ENCODE data around the gene LRRC56. TPM values are rescaled to one million over a fixed set of nuclear protein-coding genes. Genes with fewer than 3 reads are reported as not detected.

LRRC56 gene
- total and polyA plus RNA-seq, 2 of the 13 experiments (the other 11 are each of a cell fraction or from before 2014, with no cell fraction given), result 0.11 to 0.29 TPM

DNA sequence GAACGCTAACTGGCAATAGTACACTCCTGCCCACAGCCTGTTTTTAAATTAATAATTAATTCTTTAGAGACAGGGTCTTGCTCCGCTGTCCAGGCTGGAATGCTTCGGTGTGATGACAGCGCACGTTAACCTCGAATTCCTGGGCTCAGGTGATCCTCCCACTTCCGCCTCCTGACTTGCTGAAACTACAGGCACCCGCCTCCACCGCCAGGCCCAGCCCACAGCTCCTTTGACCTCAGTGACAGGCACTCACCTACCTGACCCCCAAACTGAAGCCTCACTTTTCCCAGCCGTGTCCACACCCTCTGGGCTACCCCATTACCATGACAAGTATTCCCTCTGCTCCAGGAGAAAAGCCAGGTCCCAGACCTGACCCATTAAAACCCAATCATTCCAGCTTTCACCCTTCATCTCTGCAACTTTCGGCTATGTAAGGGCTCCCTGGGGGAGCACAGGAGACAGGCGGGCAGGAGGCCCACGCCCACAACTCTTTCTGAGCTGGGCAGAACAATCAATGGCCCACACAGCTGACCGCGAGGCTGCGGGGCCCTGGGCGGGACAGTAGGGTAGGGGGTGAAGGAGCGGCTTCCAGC, 22.5 kb downstream of the LRRC56 start (continued):
- TF ChIP-seq ZNF773 (CRISPR knock-in tag; IDR thresholded peaks at IDR 0.05; ENCODE audit: borderline replicate concordance) (no peak), ZNF619 (CRISPR knock-in tag; IDR thresholded peaks at IDR 0.05) (no peak), ZFP36L1 (CRISPR knock-in tag; IDR thresholded peaks at IDR 0.05) (0 out of 2 replicates have a peak, but pooled peaks have one; percentile 56), ETV5 (CRISPR knock-in tag; IDR thresholded peaks at IDR 0.05; ENCODE audit: borderline replicate concordance) (peak; percentile 81), PCBP1 (IDR thresholded peaks at IDR 0.05; ENCODE audit: borderline replicate concordance, low read depth, low read length) (0 out of 2 replicates have a peak, but pooled peaks have one; percentile 7), ZNF12 (CRISPR knock-in tag; IDR thresholded peaks at IDR 0.05) (no peak), FLYWCH1 (CRISPR knock-in tag; IDR thresholded peaks at IDR 0.05) (no peak), ZNF615 (CRISPR knock-in tag; IDR thresholded peaks at IDR 0.05; ENCODE audit: borderline replicate concordance) (no peak), FOSL2 (CRISPR knock-in tag; IDR thresholded peaks at IDR 0.05) (peak; percentile 10; the same call in 1 of the 2 replicates), ZNF543 (CRISPR knock-in tag; IDR thresholded peaks at IDR 0.05) (no peak), CCAR2 (optimal IDR thresholded peaks at IDR 0.05; ENCODE audit: low read depth, low read length) (peak; percentile 27), HMG20B (CRISPR knock-in tag; conservative IDR thresholded peaks at IDR 0.05) (no peak), ZNF720 (CRISPR knock-in tag; IDR thresholded peaks at IDR 0.05) (no peak), KAT2B (IDR thresholded peaks at IDR 0.05; ENCODE audit: borderline replicate concordance, low read depth, low read length) (no peak), REL (CRISPR knock-in tag; conservative IDR thresholded peaks at IDR 0.05) (no peak), KLF15 (CRISPR knock-in tag; IDR thresholded peaks at IDR 0.05; ENCODE audit: borderline replicate concordance) (no peak), ZBTB37 (CRISPR knock-in tag; IDR thresholded peaks at IDR 0.05) (no peak), ZNF160 (CRISPR knock-in tag; IDR thresholded peaks at IDR 0.05) (no peak), CEBPB (IDR thresholded peaks at IDR 0.05; ENCODE audit: borderline replicate concordance, low read depth, low read length) (no peak), ZNF713 (CRISPR knock-in tag; IDR thresholded peaks at IDR 0.05) (no peak), ZNF124 (CRISPR knock-in tag; IDR thresholded peaks at IDR 0.05) (no peak), PRMT3 (CRISPR knock-in tag; IDR thresholded peaks at IDR 0.05; ENCODE audit: borderline replicate concordance, low read depth) (no peak), ZNF678 (CRISPR knock-in tag; IDR thresholded peaks at IDR 0.05) (no peak), FOXK2 (IDR thresholded peaks at IDR 0.05) (no peak), ZNF572 (CRISPR knock-in tag; IDR thresholded peaks at IDR 0.05) (no peak)
- TF ChIP-seq, protein P1, sequence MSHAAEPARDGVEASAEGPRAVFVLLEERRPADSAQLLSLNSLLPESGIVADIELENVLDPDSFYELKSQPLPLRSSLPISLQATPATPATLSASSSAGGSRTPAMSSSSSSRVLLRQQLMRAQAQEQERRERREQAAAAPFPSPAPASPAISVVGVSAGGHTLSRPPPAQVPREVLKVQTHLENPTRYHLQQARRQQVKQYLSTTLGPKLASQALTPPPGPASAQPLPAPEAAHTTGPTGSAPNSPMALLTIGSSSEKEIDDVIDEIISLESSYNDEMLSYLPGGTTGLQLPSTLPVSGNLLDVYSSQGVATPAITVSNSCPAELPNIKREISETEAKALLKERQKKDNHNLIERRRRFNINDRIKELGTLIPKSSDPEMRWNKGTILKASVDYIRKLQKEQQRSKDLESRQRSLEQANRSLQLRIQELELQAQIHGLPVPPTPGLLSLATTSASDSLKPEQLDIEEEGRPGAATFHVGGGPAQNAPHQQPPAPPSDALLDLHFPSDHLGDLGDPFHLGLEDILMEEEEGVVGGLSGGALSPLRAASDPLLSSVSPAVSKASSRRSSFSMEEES (CRISPR knock-in tag; IDR thresholded peaks at IDR 0.05), result peak; percentile 71
- TF ChIP-seq, protein P2, sequence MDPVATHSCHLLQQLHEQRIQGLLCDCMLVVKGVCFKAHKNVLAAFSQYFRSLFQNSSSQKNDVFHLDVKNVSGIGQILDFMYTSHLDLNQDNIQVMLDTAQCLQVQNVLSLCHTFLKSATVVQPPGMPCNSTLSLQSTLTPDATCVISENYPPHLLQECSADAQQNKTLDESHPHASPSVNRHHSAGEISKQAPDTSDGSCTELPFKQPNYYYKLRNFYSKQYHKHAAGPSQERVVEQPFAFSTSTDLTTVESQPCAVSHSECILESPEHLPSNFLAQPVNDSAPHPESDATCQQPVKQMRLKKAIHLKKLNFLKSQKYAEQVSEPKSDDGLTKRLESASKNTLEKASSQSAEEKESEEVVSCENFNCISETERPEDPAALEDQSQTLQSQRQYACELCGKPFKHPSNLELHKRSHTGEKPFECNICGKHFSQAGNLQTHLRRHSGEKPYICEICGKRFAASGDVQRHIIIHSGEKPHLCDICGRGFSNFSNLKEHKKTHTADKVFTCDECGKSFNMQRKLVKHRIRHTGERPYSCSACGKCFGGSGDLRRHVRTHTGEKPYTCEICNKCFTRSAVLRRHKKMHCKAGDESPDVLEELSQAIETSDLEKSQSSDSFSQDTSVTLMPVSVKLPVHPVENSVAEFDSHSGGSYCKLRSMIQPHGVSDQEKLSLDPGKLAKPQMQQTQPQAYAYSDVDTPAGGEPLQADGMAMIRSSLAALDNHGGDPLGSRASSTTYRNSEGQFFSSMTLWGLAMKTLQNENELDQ (CRISPR knock-in tag; IDR thresholded peaks at IDR 0.05; ENCODE audit: borderline replicate concordance), result no peak
